Measurements from ENCODE around the gene ARHGEF7.

The ARHGEF7 gene

DNA sequence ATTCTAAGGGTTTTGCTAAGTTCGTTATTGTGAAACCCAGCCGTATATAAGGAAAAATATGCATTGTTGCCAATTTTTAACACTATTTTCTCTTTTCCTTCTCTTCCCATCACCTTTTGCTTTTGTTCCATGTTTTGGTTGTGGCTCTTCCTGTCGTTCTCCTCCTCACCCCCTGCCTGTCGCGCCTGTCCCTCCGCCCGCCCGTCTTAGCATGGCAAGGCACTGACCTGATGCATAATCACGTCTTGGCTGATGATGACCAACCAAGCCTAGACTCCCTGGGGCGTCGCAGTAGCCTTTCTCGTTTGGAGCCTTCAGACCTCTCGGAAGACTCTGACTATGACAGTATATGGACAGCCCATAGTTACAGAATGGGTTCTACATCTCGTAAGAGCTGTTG is 176.8 kb downstream of the ARHGEF7 start:
- Histone ChIP-seq H3K27me3 (ENCODE audit: control insufficient read depth, insufficient read depth, low read length) (no peaks in the 10 kb centered on the region), H3K4me1 (ENCODE audit: control insufficient read depth, insufficient read depth, low read length) (no peaks in the 10 kb centered on the region), H3K9me3 (ENCODE audit: control insufficient read depth, insufficient read depth, low read length) (no peaks in the 10 kb centered on the region), H3K36me3 (ENCODE audit: control insufficient read depth, insufficient read depth, low read length) (peaks cover 14% of the 10 kb centered on the region), H3K9ac (ENCODE audit: low read depth, low read length) (no peak overlapping the region), H3K4me3 (ENCODE audit: low read depth, low read length) (no peak overlapping the region)

- H3K27me3 ChIP-seq (ENCODE audit: control insufficient read depth, insufficient read depth, low read length) = no peaks in the 10 kb centered on the region
- H3K36me3 ChIP-seq (ENCODE audit: control insufficient read depth, insufficient read depth, low read length) = peaks cover 12% of the 10 kb centered on the region
- H3K9me3 ChIP-seq (ENCODE audit: control insufficient read depth, insufficient read depth, low read length) = no peaks in the 10 kb centered on the region
- no peaks in the 10 kb centered on the region for H3K4me1 ChIP-seq (ENCODE audit: control insufficient read depth, insufficient read depth, low read length)
- H3K9ac ChIP-seq (ENCODE audit: low read depth, low read length) = no peak overlapping the region
- H3K4me3 ChIP-seq (ENCODE audit: low read depth, low read length) = no peak overlapping the region
Observed at GRCh38 chr13:111292710-111293485, 177.8 kb downstream of the ARHGEF7 start.

DNA sequence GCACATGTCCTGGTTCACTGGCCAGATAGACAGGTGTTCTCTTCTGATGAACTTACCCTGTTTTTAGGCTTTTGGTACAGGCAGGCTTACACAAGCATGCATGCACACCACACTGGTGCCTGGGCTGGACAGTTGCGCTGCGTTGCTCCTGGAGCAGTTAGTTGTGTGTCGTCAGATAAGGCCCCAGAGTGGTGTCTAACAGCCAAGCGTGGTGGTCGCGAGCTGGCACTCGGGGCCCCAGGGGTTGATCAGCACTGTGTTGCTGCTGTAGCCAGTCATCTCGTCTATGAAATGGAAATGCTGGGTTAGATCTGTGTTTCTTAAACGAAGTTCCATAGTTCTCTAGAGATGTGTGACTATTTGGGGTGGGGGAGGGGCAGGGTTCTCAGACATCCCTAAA is 180.8 kb downstream of the ARHGEF7 start:
- no peaks in the 10 kb centered on the region for H3K9me3 ChIP-seq (ENCODE audit: control insufficient read depth, insufficient read depth, low read length)
- H3K4me1 ChIP-seq (ENCODE audit: control insufficient read depth, insufficient read depth, low read length) = no peaks in the 10 kb centered on the region
- H3K9ac ChIP-seq (ENCODE audit: low read depth, low read length) = no peak overlapping the region
- H3K27me3 ChIP-seq (ENCODE audit: control insufficient read depth, insufficient read depth, low read length) = no peaks in the 10 kb centered on the region
- peaks cover 12% of the 10 kb centered on the region for H3K36me3 ChIP-seq (ENCODE audit: control insufficient read depth, insufficient read depth, low read length)
- H3K4me3 ChIP-seq (ENCODE audit: low read depth, low read length) = no peak overlapping the region

- Histone ChIP-seq H3K4me3 (ENCODE audit: low read depth, low read length) (no peak overlapping the region), H3K27me3 (ENCODE audit: control insufficient read depth, insufficient read depth, low read length) (no peaks in the 10 kb centered on the region), H3K9ac (ENCODE audit: low read depth, low read length) (no peak overlapping the region), H3K9me3 (ENCODE audit: control insufficient read depth, insufficient read depth, low read length) (no peaks in the 10 kb centered on the region), H3K36me3 (ENCODE audit: control insufficient read depth, insufficient read depth, low read length) (peaks cover 12% of the 10 kb centered on the region), H3K4me1 (ENCODE audit: control insufficient read depth, insufficient read depth, low read length) (no peaks in the 10 kb centered on the region)
Observed at GRCh38 chr13:111296417-111296816, 181.3 kb downstream of the ARHGEF7 start.

- H3K9ac ChIP-seq (ENCODE audit: low read depth, low read length) = no peak overlapping the region
- H3K9me3 ChIP-seq (ENCODE audit: control insufficient read depth, insufficient read depth, low read length) = no peaks in the 10 kb centered on the region
- no peak overlapping the region for H3K4me3 ChIP-seq (ENCODE audit: low read depth, low read length)
- no peaks in the 10 kb centered on the region for H3K4me1 ChIP-seq (ENCODE audit: control insufficient read depth, insufficient read depth, low read length)
- H3K36me3 ChIP-seq (ENCODE audit: control insufficient read depth, insufficient read depth, low read length) = peaks cover 14% of the 10 kb centered on the region
- H3K27me3 ChIP-seq (ENCODE audit: control insufficient read depth, insufficient read depth, low read length) = no peaks in the 10 kb centered on the region
Observed at GRCh38 chr13:111298214-111298975, 183.3 kb downstream of the ARHGEF7 start.

DNA sequence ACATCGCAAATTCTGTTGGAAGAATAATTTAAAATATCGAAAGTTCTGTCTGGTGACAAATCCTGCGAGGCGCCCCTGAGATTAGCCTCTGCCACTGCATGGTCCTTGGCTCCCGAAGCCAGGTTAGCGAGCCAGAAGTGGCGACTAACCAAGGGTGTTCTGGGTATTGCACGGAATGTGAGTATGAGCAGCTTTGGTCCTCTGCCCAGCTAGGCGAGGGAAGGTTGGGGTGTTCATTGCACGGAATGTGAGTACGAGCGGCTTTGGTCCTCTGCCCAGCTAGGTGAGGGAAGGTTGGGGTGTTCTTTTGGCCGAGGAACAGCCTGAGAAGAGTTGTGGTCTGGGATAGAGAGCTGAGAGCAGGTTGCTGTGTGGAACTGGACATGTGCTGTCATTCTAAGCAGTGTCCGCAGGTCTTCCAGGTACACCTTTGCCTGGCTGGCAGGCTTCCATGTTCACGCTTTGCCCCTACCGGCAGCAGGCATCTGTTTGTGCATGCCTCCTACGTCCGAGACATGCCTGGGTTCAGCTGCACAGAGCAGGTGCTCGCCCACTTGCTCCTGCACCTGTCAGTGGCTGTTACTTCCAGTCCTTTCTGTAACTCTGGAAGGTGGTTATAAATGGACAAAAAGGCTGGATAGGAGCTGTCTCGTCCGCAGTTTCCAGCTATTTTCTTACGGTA is 187.1 kb downstream of the ARHGEF7 start:
- no peak overlapping the region for H3K4me3 ChIP-seq (ENCODE audit: low read depth, low read length)
- no peaks in the 10 kb centered on the region for H3K27me3 ChIP-seq (ENCODE audit: control insufficient read depth, insufficient read depth, low read length)
- H3K9me3 ChIP-seq (ENCODE audit: control insufficient read depth, insufficient read depth, low read length) = no peaks in the 10 kb centered on the region
- no peaks in the 10 kb centered on the region for H3K4me1 ChIP-seq (ENCODE audit: control insufficient read depth, insufficient read depth, low read length)
- H3K9ac ChIP-seq (ENCODE audit: low read depth, low read length) = no peak overlapping the region
- peaks cover 28% of the 10 kb centered on the region for H3K36me3 ChIP-seq (ENCODE audit: control insufficient read depth, insufficient read depth, low read length)

DNA sequence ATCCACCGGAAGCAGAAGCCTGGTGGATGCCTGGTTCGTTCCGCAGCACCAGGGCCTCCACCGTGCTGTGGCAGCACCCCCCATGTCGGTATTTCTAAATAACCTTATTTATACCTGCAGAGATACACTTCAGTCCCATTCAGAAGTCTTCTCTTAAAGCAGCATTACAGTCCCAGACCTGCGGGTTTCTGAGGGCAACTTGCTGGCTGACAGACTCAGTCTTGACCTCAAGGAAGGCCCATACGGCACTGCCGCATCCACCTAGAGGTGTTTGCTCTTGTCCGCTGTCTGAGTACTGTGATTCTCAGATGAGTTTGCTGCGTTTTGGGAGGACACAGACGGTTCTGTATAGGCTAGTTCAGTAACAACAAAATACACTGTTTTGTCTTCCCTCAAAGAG is 188.4 kb downstream of the ARHGEF7 start:
- no peak overlapping the region for H3K9ac ChIP-seq (ENCODE audit: low read depth, low read length)
- H3K4me3 ChIP-seq (ENCODE audit: low read depth, low read length) = no peak overlapping the region
- H3K4me1 ChIP-seq (ENCODE audit: control insufficient read depth, insufficient read depth, low read length) = no peaks in the 10 kb centered on the region
- H3K9me3 ChIP-seq (ENCODE audit: control insufficient read depth, insufficient read depth, low read length) = no peaks in the 10 kb centered on the region
- peaks cover 28% of the 10 kb centered on the region for H3K36me3 ChIP-seq (ENCODE audit: control insufficient read depth, insufficient read depth, low read length)
- no peaks in the 10 kb centered on the region for H3K27me3 ChIP-seq (ENCODE audit: control insufficient read depth, insufficient read depth, low read length)

- Histone ChIP-seq H3K27me3 (ENCODE audit: control insufficient read depth, insufficient read depth, low read length) (no peaks in the 10 kb centered on the region), H3K4me3 (ENCODE audit: low read depth, low read length) (no peak overlapping the region), H3K9ac (ENCODE audit: low read depth, low read length) (no peak overlapping the region), H3K9me3 (ENCODE audit: control insufficient read depth, insufficient read depth, low read length) (no peaks in the 10 kb centered on the region), H3K36me3 (ENCODE audit: control insufficient read depth, insufficient read depth, low read length) (peaks cover 28% of the 10 kb centered on the region), H3K4me1 (ENCODE audit: control insufficient read depth, insufficient read depth, low read length) (no peaks in the 10 kb centered on the region)
Observed at GRCh38 chr13:111304041-111304544, 189.0 kb downstream of the ARHGEF7 start.

- peaks cover 28% of the 10 kb centered on the region for H3K36me3 ChIP-seq (ENCODE audit: control insufficient read depth, insufficient read depth, low read length)
- no peaks in the 10 kb centered on the region for H3K27me3 ChIP-seq (ENCODE audit: control insufficient read depth, insufficient read depth, low read length)
- H3K4me3 ChIP-seq (ENCODE audit: low read depth, low read length) = no peak overlapping the region
- no peak overlapping the region for H3K9ac ChIP-seq (ENCODE audit: low read depth, low read length)
- H3K9me3 ChIP-seq (ENCODE audit: control insufficient read depth, insufficient read depth, low read length) = no peaks in the 10 kb centered on the region
- H3K4me1 ChIP-seq (ENCODE audit: control insufficient read depth, insufficient read depth, low read length) = no peaks in the 10 kb centered on the region
Observed at GRCh38 chr13:111304603-111305289, 189.6 kb downstream of the ARHGEF7 start.

- Histone ChIP-seq H3K4me1 (ENCODE audit: control insufficient read depth, insufficient read depth, low read length) (no peaks in the 10 kb centered on the region), H3K9ac (ENCODE audit: low read depth, low read length) (no peak overlapping the region), H3K27me3 (ENCODE audit: control insufficient read depth, insufficient read depth, low read length) (no peaks in the 10 kb centered on the region), H3K9me3 (ENCODE audit: control insufficient read depth, insufficient read depth, low read length) (no peaks in the 10 kb centered on the region), H3K36me3 (ENCODE audit: control insufficient read depth, insufficient read depth, low read length) (peaks cover 7% of the 10 kb centered on the region), H3K4me3 (ENCODE audit: low read depth, low read length) (no peak overlapping the region)
Observed at GRCh38 chr13:111312944-111313590, 198.0 kb downstream of the ARHGEF7 start.

- no peaks in the 10 kb centered on the region for H3K27me3 ChIP-seq (ENCODE audit: control insufficient read depth, insufficient read depth, low read length)
- peaks cover 7% of the 10 kb centered on the region for H3K36me3 ChIP-seq (ENCODE audit: control insufficient read depth, insufficient read depth, low read length)
- H3K4me3 ChIP-seq (ENCODE audit: low read depth, low read length) = no peak overlapping the region
- no peaks in the 10 kb centered on the region for H3K9me3 ChIP-seq (ENCODE audit: control insufficient read depth, insufficient read depth, low read length)
- no peaks in the 10 kb centered on the region for H3K4me1 ChIP-seq (ENCODE audit: control insufficient read depth, insufficient read depth, low read length)
- H3K9ac ChIP-seq (ENCODE audit: low read depth, low read length) = no peak overlapping the region
Observed at GRCh38 chr13:111313911-111314425, 198.9 kb downstream of the ARHGEF7 start.
